ENCODE data around the gene MAGEF1. TPM values are rescaled to one million over a fixed set of nuclear protein-coding genes. Genes with fewer than 3 reads are reported as not detected.
"Not testable (repeated sequence)": the region's sequence is repeated elsewhere in the genome, so short reads cannot be mapped to it uniquely, and the experiment has no call there.

Gene MAGEF1
- total RNA-seq, 1 donor from 2014 or later, result 80.3 TPM

DNA sequence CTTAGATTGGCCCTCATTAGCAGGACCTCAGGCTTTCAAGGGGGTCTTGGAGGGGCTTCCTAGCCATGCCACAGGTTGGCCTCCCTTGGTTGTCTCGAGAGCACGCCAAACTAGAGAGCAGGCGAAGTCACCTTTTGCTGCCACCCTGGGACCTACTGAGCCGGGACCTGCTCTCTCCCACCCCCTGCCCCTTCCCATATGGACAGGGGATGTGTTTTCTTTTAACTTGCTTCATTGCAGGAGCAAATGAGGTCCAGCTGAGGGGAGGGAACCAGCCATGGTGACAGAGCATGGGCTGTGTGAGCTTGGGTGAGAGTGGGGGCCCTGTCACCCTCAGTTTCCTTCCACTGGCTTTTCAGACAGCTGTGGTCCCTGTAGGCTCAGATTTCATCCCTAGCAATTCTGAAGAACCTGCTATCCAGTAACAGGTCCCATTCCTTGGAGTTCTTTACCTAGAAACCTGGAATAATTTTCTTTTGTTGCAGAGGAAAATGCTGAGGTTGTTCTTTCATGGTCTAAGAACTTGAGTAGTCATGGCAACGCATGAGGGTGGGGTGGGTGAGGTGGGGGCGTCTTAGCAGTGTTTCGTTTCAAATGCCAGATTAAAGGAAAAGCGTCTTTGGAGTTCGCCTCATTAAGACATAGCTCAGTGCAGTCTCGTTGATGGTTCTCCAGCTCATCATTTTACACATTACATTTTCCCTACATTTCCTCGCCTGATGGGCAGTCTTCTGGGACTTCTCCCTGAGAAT lies 20.1 kb upstream of the MAGEF1 start:
- Mint-ChIP-seq H3K27me3 (ENCODE audit: low read depth) (no peaks in the 10 kb centered on the region), H3K27ac (ENCODE audit: unreplicated experiment) (no peak overlapping the region), H3K36me3 (ENCODE audit: low read depth) (no peaks in the 10 kb centered on the region), H3K9me3 (no peaks in the 10 kb centered on the region), H3K4me1 (peaks cover 19% of the 10 kb centered on the region), H3K4me3 (no peak overlapping the region)
- TF ChIP-seq, protein P1, sequence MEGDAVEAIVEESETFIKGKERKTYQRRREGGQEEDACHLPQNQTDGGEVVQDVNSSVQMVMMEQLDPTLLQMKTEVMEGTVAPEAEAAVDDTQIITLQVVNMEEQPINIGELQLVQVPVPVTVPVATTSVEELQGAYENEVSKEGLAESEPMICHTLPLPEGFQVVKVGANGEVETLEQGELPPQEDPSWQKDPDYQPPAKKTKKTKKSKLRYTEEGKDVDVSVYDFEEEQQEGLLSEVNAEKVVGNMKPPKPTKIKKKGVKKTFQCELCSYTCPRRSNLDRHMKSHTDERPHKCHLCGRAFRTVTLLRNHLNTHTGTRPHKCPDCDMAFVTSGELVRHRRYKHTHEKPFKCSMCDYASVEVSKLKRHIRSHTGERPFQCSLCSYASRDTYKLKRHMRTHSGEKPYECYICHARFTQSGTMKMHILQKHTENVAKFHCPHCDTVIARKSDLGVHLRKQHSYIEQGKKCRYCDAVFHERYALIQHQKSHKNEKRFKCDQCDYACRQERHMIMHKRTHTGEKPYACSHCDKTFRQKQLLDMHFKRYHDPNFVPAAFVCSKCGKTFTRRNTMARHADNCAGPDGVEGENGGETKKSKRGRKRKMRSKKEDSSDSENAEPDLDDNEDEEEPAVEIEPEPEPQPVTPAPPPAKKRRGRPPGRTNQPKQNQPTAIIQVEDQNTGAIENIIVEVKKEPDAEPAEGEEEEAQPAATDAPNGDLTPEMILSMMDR (conservative IDR thresholded peaks at IDR 0.05), result no peak
- no peak for DNase-seq (ENCODE audit: low read depth, low spot score)

DNA sequence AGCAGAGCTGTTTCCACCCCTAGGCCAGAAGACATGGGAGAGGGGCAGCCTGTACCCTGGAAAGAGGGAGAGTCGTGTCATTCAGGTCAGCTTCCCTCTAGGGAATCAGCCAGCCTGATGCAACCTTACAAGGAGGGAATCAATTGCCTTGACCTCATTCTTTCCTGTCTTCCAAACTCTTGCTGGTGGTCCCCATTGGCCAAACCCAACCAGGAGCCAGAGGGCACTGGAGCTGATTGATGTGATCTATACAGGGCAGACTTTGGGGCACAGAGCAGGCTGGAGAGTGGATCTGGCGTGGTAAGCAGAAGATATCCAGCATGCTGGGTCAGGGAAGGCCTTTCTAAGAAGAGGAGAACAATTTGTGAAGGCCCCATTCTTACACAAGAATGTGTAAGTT lies 19.1 kb upstream of the MAGEF1 start:
- TF ChIP-seq, protein P1 (conservative IDR thresholded peaks at IDR 0.05), result no peak
- Mint-ChIP-seq H3K36me3 (ENCODE audit: low read depth) (no peaks in the 10 kb centered on the region), H3K9me3 (no peaks in the 10 kb centered on the region), H3K4me1 (peaks cover 17% of the 10 kb centered on the region), H3K27ac (ENCODE audit: unreplicated experiment) (no peak overlapping the region), H3K27me3 (ENCODE audit: low read depth) (no peaks in the 10 kb centered on the region), H3K4me3 (no peak overlapping the region)
- no peak for DNase-seq (ENCODE audit: low read depth, low spot score)

DNA sequence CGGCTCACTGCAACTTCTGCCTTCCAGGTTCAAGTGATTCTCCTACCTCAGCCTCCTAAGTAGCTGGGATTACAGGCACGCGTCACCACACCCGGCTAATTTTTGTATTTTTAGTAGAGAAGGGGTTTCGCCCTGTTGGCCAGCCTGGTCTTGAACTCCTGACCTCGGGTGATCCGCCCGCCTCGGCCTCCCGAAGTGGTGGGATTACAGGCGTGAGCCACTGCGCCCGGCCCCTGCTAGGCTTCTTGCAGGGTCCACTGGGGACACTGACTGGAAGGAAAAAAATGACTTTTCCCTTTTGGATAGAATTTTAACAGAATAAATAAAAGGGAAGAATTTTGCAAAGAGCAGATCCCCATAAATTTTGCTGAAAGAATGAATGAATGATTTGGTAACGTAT lies 17.3 kb upstream of the MAGEF1 start:
- not testable (repeated sequence) for H3K27ac Mint-ChIP-seq (ENCODE audit: unreplicated experiment); H3K36me3 Mint-ChIP-seq (ENCODE audit: low read depth)

GRCh38 chr3:184728010-184728527 lies 16.2 kb upstream of the MAGEF1 start:
- peaks cover 23% of the 10 kb centered on the region for H3K4me1 Mint-ChIP-seq
- TF ChIP-seq, protein P1 (conservative IDR thresholded peaks at IDR 0.05), result no peak
- no peak for DNase-seq (ENCODE audit: low read depth, low spot score)
- no peaks in the 10 kb centered on the region for H3K36me3 Mint-ChIP-seq (ENCODE audit: low read depth)
- H3K9me3 Mint-ChIP-seq, result no peaks in the 10 kb centered on the region
- no peak overlapping the region for H3K4me3 Mint-ChIP-seq
- no peak overlapping the region for H3K27ac Mint-ChIP-seq (ENCODE audit: unreplicated experiment)
- H3K27me3 Mint-ChIP-seq (ENCODE audit: low read depth), result no peaks in the 10 kb centered on the region

More for the DNA sequence above, 17.3 kb upstream of the MAGEF1 start:
- not testable (repeated sequence) for H3K9me3 Mint-ChIP-seq; H3K27me3 Mint-ChIP-seq (ENCODE audit: low read depth); H3K4me3 Mint-ChIP-seq; DNase-seq (ENCODE audit: low read depth, low spot score)
- H3K4me1 Mint-ChIP-seq, result peaks cover 23% of the 10 kb centered on the region

DNA sequence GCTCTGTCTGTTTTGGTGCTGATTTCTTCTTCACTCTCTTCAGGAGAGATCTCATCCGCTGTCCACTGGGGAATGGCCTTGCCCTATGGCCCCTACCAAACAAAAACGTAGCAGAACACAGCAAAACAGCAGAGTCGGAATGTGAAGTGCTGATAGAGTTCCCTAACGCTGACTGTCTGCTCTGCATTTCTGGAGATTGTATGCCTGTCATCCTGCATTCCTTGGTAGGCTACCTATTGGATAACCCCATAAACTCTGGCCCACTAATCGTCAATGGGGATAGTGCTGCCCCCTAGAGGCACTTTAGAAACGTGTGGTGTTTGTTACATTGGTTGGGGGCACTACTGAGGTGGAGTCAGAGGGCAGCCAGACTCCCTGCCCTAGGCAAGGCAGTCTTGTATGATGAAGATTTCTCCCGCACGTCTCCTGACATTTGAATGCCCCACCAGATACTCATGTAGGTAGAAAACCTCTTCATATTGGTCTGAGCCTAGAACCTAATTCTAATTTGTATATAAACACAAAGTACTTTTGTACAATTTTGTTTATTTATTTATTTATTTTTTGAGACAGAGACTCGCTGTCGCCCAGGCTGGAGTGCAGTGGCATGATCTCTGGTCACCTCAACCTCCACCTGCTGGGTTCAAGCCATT lies 15.6 kb upstream of the MAGEF1 start:
- no peaks in the 10 kb centered on the region for H3K9me3 Mint-ChIP-seq
- no peaks in the 10 kb centered on the region for H3K27me3 Mint-ChIP-seq (ENCODE audit: low read depth)
- no peaks in the 10 kb centered on the region for H3K36me3 Mint-ChIP-seq (ENCODE audit: low read depth)
- DNase-seq (ENCODE audit: low read depth, low spot score), result peak; percentile 58
- no peak overlapping the region for H3K27ac Mint-ChIP-seq (ENCODE audit: unreplicated experiment)
- peaks cover 23% of the 10 kb centered on the region for H3K4me1 Mint-ChIP-seq
- TF ChIP-seq, protein P1 (conservative IDR thresholded peaks at IDR 0.05), result peak; percentile 86
- no peak overlapping the region for H3K4me3 Mint-ChIP-seq

DNA sequence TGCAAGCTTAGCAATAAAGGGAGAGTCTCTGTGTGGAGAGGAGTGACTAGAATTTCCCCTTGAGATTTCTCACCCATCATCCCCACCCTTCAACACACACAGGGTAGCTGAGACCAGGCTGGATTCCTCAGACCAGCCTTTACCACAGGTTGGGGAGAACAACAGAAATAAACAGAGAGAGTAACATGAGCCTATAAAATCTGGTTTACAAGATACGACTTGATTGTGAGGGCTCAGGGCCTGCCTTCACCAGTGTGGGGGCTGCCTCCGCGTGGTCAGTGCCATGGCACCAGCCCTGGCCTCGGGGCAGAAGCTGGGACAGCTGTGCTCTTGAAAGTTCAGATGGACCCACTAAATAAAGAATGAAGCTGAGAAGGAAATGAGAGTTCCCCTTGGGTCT lies 14.6 kb upstream of the MAGEF1 start:
- no peak overlapping the region for H3K27ac Mint-ChIP-seq (ENCODE audit: unreplicated experiment)
- no peaks in the 10 kb centered on the region for H3K36me3 Mint-ChIP-seq (ENCODE audit: low read depth)
- no peak for DNase-seq (ENCODE audit: low read depth, low spot score)
- no peak overlapping the region for H3K4me3 Mint-ChIP-seq
- H3K4me1 Mint-ChIP-seq, result peaks cover 19% of the 10 kb centered on the region
- TF ChIP-seq, protein P1 (conservative IDR thresholded peaks at IDR 0.05), result no peak
- H3K27me3 Mint-ChIP-seq (ENCODE audit: low read depth), result no peaks in the 10 kb centered on the region
- no peaks in the 10 kb centered on the region for H3K9me3 Mint-ChIP-seq

Data from neural crest cell (in vitro differentiated cells).